Kidney epithelial cell (primary cell): ENCODE results near the gene FOXRED1. TPM values are rescaled to one million over a fixed set of nuclear protein-coding genes. Genes with fewer than 3 reads are reported as not detected.

ENCODE experiments used
- DNase-seq: peaks from one replicate; pipeline ENCODE4 v3.0.0-alpha.2; 2010; ENCODE audit warnings: low read depth
- H3K27me3 ChIP-seq: 2 replicates; pipeline ENCODE4 v1.6.0; 2011; ENCODE audit warnings: low read length; ENCODE audit not compliant: control insufficient read depth, insufficient read depth
- H3K36me3 ChIP-seq: 2 replicates; pipeline ENCODE4 v1.5.1; 2011; ENCODE audit warnings: low read length; ENCODE audit not compliant: control insufficient read depth, insufficient read depth
- H3K4me3 ChIP-seq: 2 replicates; pipeline ENCODE4 v1.5.1; 2011; ENCODE audit warnings: low read depth, mild to moderate bottlenecking, control low read depth, low read length
- CTCF ChIP-seq: IDR thresholded peaks from 2 replicates; pipeline ENCODE4 v1.5.1; 2011; ENCODE audit warnings: mild to moderate bottlenecking, moderate library complexity, low read length, control low read depth, inconsistent platforms; ENCODE audit not compliant: insufficient read depth, poor library complexity, severe bottlenecking
- total RNA-seq: library from RNA; depleted of rRNA; stranded (reverse); fragments of >200 nt; gene quantifications from 2 replicates; pipeline ENCODE4 v1.2.3, GENCODE V29; 2015

The FOXRED1 gene
- total RNA-seq, 1 donor from 2014 or later = 27.4 TPM

GRCh38 chr11:126317756-126318573 lies 49.0 kb downstream of the FOXRED1 start:
- no peak overlapping the region for H3K4me3 ChIP-seq
- no peaks in the 10 kb centered on the region for H3K27me3 ChIP-seq
- no peak for DNase-seq
- H3K36me3 ChIP-seq = no peaks in the 10 kb centered on the region
- no peak for TF ChIP-seq CTCF

DNA sequence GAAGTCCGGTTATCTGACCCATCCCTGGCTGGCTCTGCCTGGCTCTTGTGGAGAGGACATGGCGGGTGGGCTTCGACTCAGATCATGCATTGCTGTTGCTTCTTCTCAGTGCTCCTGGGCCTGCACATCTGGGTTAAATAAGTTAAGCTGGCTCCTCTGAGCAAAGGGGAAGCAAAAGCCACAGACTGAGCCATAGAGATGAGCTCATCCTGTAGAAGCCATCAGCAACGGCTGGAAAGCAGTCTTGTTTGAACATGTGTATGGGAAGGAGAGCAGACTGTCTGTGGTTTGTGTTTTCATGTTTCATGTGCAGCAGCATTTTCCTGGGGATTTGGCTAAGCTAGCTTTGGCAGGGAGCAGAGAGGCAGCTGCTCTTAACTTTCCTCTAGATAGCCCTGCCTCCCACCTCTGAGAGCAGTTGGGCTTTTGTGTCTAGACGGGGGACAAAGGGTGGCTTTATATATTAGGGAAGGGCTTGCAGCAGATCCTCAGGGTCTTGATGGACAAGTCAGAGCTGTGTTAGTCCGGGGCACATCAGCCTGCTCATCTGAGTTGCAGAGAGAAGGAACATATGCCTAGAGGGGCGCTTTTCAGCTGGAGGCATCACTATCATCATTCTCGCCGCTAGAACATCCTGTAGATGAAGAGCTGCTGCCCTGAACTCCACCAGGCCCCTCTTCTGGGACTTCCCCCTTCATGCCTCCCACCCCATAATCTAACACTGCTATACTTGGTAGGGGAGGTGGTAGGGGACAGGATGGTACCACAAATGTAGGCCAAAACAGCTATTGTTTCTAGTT lies 49.8 kb downstream of the FOXRED1 start:
- TF ChIP-seq CTCF = no peak
- no peak for DNase-seq
- no peaks in the 10 kb centered on the region for H3K27me3 ChIP-seq
- no peak overlapping the region for H3K4me3 ChIP-seq
- no peaks in the 10 kb centered on the region for H3K36me3 ChIP-seq

- DNase-seq = no peak
- Histone ChIP-seq H3K27me3 (no peaks in the 10 kb centered on the region), H3K4me3 (no peak overlapping the region), H3K36me3 (no peaks in the 10 kb centered on the region)
- no peak for TF ChIP-seq CTCF
These were observed 50.4 kb downstream of the FOXRED1 start for GRCh38 chr11:126319374-126319740.

DNA sequence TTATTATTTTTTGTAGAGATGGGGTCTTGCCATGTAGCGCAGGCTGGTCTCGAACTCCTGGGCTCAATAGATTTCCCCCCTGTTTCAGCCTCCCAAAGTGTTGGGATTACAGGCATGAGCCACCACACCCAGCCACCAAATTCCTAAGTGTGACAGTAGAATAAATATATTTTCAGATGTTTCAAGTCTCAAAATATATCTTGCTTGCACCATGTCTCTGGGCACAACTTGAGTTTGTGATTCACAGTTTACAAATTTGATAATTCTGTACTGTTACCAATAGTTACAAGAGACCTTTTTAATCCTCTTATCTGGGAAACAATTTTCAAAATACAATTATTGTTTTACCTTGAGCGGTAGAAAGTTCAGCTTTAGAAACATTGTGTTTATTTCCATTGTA lies 54.0 kb downstream of the FOXRED1 start:
- no peak for DNase-seq
- no peak for TF ChIP-seq CTCF
- no peaks in the 10 kb centered on the region for H3K27me3 ChIP-seq

DNA sequence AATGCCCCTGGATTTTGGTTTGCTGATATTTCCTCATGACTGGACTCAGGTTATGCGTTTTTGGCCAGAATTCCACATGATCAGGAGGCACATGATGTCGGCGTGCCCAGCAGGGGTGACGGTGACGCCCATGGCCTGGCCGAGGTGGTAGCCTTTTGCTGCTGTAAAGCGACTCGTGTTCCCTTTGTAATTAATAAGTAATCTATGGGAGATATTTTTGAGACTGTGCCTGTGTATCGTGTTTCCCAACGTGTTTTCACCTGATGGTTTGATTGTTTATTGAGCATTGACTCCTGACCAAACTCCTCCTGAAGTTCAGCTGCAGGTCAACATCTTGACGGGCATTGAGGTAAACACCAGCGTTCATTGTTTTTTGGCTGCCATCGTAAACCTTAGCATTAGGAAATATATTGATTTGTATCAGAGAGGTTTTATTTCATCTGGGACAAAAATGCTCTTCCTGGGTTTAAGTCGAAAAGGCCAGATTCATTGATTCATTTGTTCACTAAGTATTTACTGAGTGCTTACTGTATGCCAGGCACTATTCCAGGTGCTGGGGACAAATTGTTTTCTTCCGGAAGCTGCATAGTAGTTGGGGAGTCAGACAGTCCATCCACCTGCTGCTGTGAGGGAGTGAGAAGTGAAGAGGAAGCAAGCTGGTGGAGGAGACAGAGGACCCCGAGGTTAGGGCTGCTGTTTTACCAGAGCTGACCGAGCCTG lies 58.5 kb downstream of the FOXRED1 start:
- no peak for TF ChIP-seq CTCF
- DNase-seq = no peak

More for the DNA sequence above, 54.0 kb downstream of the FOXRED1 start:
- H3K4me3 ChIP-seq = no peak overlapping the region
- H3K36me3 ChIP-seq = no peaks in the 10 kb centered on the region

More for the DNA sequence above, 58.5 kb downstream of the FOXRED1 start:
- Histone ChIP-seq H3K4me3 (no peak overlapping the region), H3K36me3 (no peaks in the 10 kb centered on the region), H3K27me3 (no peaks in the 10 kb centered on the region)

Other genes with a start within 250 kb of the FOXRED1 start
- 8.1 and 10.4 TPM in 2 replicates for gene CDON, start 206.3 kb upstream of the FOXRED1 start, total RNA-seq
- 25.5 and 27.0 TPM in 2 replicates for gene RPUSD4, start 57.5 kb upstream of the FOXRED1 start, total RNA-seq
- gene FAM118B, start 57.4 kb upstream of the FOXRED1 start, total RNA-seq = 35.3 and 36.0 TPM in 2 replicates
- gene SRPRA, start 259 bp upstream of the FOXRED1 start, total RNA-seq = 86.2 and 101 TPM in 2 replicates
- gene TIRAP, start 13.9 kb downstream of the FOXRED1 start, total RNA-seq = 7.1 and 11.7 TPM in 2 replicates
- 15.0 and 15.8 TPM in 2 replicates for gene DCPS, start 34.9 kb downstream of the FOXRED1 start, total RNA-seq
- 12.7 and 15.7 TPM in 2 replicates for gene ST3GAL4, start 86.5 kb downstream of the FOXRED1 start, total RNA-seq